Smooth muscle cell (in vitro differentiated cells): ENCODE results near the gene BMP4. TPM values are rescaled to one million over a fixed set of nuclear protein-coding genes. Genes with fewer than 3 reads are reported as not detected.

Experiments
- DNase-seq: peaks from one replicate; lab custom pipeline; 2025; ENCODE audit not compliant: unreplicated experiment; lab: John Stamatoyannopoulos, UW
- H2AFZ ChIP-seq: fragments of 200-600 bp; sonication (generic); 2 replicates; pipeline ENCODE4 v1.6.0; 2016; ENCODE audit warnings: antibody characterized with exemption, low read depth, mild to moderate bottlenecking
- H3F3A ChIP-seq: fragments of 200-600 bp; sonication (generic); 2 replicates; pipeline ENCODE4 v1.6.0; 2017; ENCODE audit warnings: antibody characterized with exemption, low read depth
- H3K27ac ChIP-seq: fragments of 200-600 bp; sonication (generic); 2 replicates; pipeline ENCODE4 v1.5.1; 2016; ENCODE audit warnings: low read depth, mild to moderate bottlenecking
- H3K27me3 ChIP-seq: fragments of 200-600 bp; sonication (generic); 2 replicates; pipeline ENCODE4 v1.6.1; 2016; ENCODE audit warnings: low read depth, mild to moderate bottlenecking
- H3K36me3 ChIP-seq: fragments of 200-600 bp; sonication (generic); 2 replicates; pipeline ENCODE4 v1.5.1; 2016; ENCODE audit warnings: low read depth
- H3K4me1 ChIP-seq: fragments of 200-600 bp; sonication (generic); 2 replicates; pipeline ENCODE4 v1.5.1; 2016; ENCODE audit warnings: low read depth
- H3K4me2 ChIP-seq: fragments of 200-600 bp; sonication (generic); 2 replicates; pipeline ENCODE4 v1.6.0; 2016; ENCODE audit warnings: mild to moderate bottlenecking
- H3K4me3 ChIP-seq: fragments of 200-600 bp; sonication (generic); 2 replicates; pipeline ENCODE4 v1.5.1; 2016; ENCODE audit warnings: mild to moderate bottlenecking
- H3K79me2 ChIP-seq: fragments of 200-600 bp; sonication (generic); 2 replicates; pipeline ENCODE4 v1.6.0; 2016; ENCODE audit warnings: low read depth, mild to moderate bottlenecking
- H3K9ac ChIP-seq: fragments of 200-600 bp; sonication (generic); 2 replicates; pipeline ENCODE4 v1.6.0; 2016; ENCODE audit warnings: low read depth
- H3K9me3 ChIP-seq: fragments of 200-600 bp; sonication (generic); replicated peaks from 2 replicates; pipeline ENCODE4 v1.5.1; 2016; ENCODE audit warnings: low read depth
- H4K20me1 ChIP-seq: fragments of 200-600 bp; sonication (generic); 2 replicates; pipeline ENCODE4 v1.6.0; 2016; ENCODE audit warnings: low read depth
- CTCF ChIP-seq: fragments of 200-600 bp; sonication (generic); IDR thresholded peaks from 2 replicates; pipeline ENCODE4 v1.5.1; 2017; ENCODE audit warnings: borderline replicate concordance, mild to moderate bottlenecking, antibody characterized with exemption; ENCODE audit not compliant: insufficient read depth, poor library complexity, severe bottlenecking
- WGBS: methylation state at CpG from one replicate; pipeline ENCODE4 v1.1.7; 2016; ENCODE audit warnings: low lambda C conversion rate; 5-methylcytosine and 5-hydroxymethylcytosine counted together
- polyA plus RNA-seq: library from polyadenylated mRNA; unstranded; fragments of >200 nt; fragmentation: Nextera tagmentation; extraction: Ambion mirVana; gene quantifications from 2 replicates; pipeline ENCODE4 v1.2.1, GENCODE V29; 2016
- total RNA-seq: library from RNA; depleted of rRNA; stranded (reverse); fragments of >200 nt; gene quantifications from 2 replicates; pipeline ENCODE4 v1.2.3, GENCODE V29; 2014

Gene BMP4
- total and polyA plus RNA-seq, 2 experiments from 2014 or later: 30.5 to 38.2 TPM

GRCh38 chr14:53942970-53943750 is 13.5 kb downstream of the BMP4 start:
- H3K4me3 ChIP-seq: no peak overlapping the region
- H3K9me3 ChIP-seq: no peaks in the 10 kb centered on the region
- H3K27me3 ChIP-seq: peaks cover 5% of the 10 kb centered on the region
- no peaks in the 10 kb centered on the region for H4K20me1 ChIP-seq
- no peak overlapping the region for H3K4me2 ChIP-seq
- no peak overlapping the region for H3K9ac ChIP-seq
- H3K27ac ChIP-seq: no peak overlapping the region
- H3K36me3 ChIP-seq: no peaks in the 10 kb centered on the region
- WGBS: 28% methylated on average over 8 of the region's 8 CpGs
- no peaks in the 10 kb centered on the region for H3K79me2 ChIP-seq
- no peaks in the 10 kb centered on the region for H3F3A ChIP-seq
- peaks cover 13% of the 10 kb centered on the region for H3K4me1 ChIP-seq
- DNase-seq: no peak
- peak overlapping the region; percentile 46 for H2AFZ ChIP-seq
- TF ChIP-seq CTCF: no peak

- Histone ChIP-seq H3F3A (no peaks in the 10 kb centered on the region), H3K9ac (no peak overlapping the region), H3K27me3 (no peaks in the 10 kb centered on the region), H3K36me3 (no peaks in the 10 kb centered on the region), H3K4me1 (peaks cover 9% of the 10 kb centered on the region), H3K4me3 (no peak overlapping the region), H4K20me1 (no peaks in the 10 kb centered on the region), H3K27ac (no peak overlapping the region), H3K9me3 (no peaks in the 10 kb centered on the region), H2AFZ (no peak overlapping the region), H3K79me2 (no peaks in the 10 kb centered on the region), H3K4me2 (no peak overlapping the region)
- TF ChIP-seq CTCF: no peak
- no peak for DNase-seq
- 85% methylated on average over 7 of the region's 7 CpGs for WGBS
These were observed 18.3 kb downstream of the BMP4 start for GRCh38 chr14:53938136-53938837.

GRCh38 chr14:53934778-53935414 is 21.7 kb downstream of the BMP4 start:
- TF ChIP-seq CTCF: no peak
- H3K79me2 ChIP-seq: no peaks in the 10 kb centered on the region
- DNase-seq: no peak
- no peaks in the 10 kb centered on the region for H3K27me3 ChIP-seq
- H3K4me2 ChIP-seq: no peak overlapping the region
- peaks cover 4% of the 10 kb centered on the region for H3K4me1 ChIP-seq
- no peaks in the 10 kb centered on the region for H3K9me3 ChIP-seq
- 91% methylated on average over 7 of the region's 7 CpGs for WGBS
- H3K9ac ChIP-seq: no peak overlapping the region
- H2AFZ ChIP-seq: no peak overlapping the region
- no peak overlapping the region for H3K27ac ChIP-seq
- no peak overlapping the region for H3K4me3 ChIP-seq
- H4K20me1 ChIP-seq: no peaks in the 10 kb centered on the region
- peaks cover 8% of the 10 kb centered on the region for H3F3A ChIP-seq
- no peaks in the 10 kb centered on the region for H3K36me3 ChIP-seq
